Fibroblast of skin of scalp (primary cell): ENCODE data around the gene CNTN2. TPM values are rescaled to one million over a fixed set of nuclear protein-coding genes. Genes with fewer than 3 reads are reported as not detected.

Experiments used
- DNase-seq: peaks from one replicate; pipeline ENCODE4 v3.0.0-alpha.2; 2013
- polyA plus RNA-seq, 2 experiments: library from polyadenylated mRNA; unstranded; fragments of 120-200 nt; gene quantifications; one replicate each; pipeline ENCODE4 v1.2.1, GENCODE V29; 2013; ENCODE audit not compliant: insufficient read length in 2 of 2

The CNTN2 gene
- polyA plus RNA-seq (2013, experiment 1 of 2; ENCODE audit: insufficient read length), result not detected
- polyA plus RNA-seq (2013, experiment 2 of 2; ENCODE audit: insufficient read length), result 0.09 TPM

GRCh38 chr1:205042911-205043806, at the start of gene CNTN2:
TSS of gene CNTN2 (plus strand) at chr1:205043212. CDS start at chr1:205053186, 9,974 bp downstream.
- DNase-seq, result no peak

- no peak for DNase-seq
Observed at GRCh38 chr1:204994086-204994862, 48.7 kb upstream of the CNTN2 start.

GRCh38 chr1:204996981-204997380, 46.0 kb upstream of the CNTN2 start:
- DNase-seq, result no peak

GRCh38 chr1:204997591-204998355, 45.2 kb upstream of the CNTN2 start:
- no peak for DNase-seq

- DNase-seq, result no peak
Observed at GRCh38 chr1:205001162-205001561, 41.9 kb upstream of the CNTN2 start.

- no peak for DNase-seq
Observed at GRCh38 chr1:205002705-205003104, 40.3 kb upstream of the CNTN2 start.

- no peak for DNase-seq
Observed at GRCh38 chr1:205003358-205004131, 39.5 kb upstream of the CNTN2 start.

GRCh38 chr1:205004351-205004750, 38.7 kb upstream of the CNTN2 start:
- no peak for DNase-seq

- no peak for DNase-seq
Observed at GRCh38 chr1:205008896-205009295, 34.1 kb upstream of the CNTN2 start.

GRCh38 chr1:205009670-205010069, 33.3 kb upstream of the CNTN2 start:
- no peak for DNase-seq

- DNase-seq, result no peak
Observed at GRCh38 chr1:205012391-205013140, 30.4 kb upstream of the CNTN2 start.

GRCh38 chr1:205013683-205014367, 29.2 kb upstream of the CNTN2 start:
- peak; percentile 29 for DNase-seq

- DNase-seq, result no peak
Observed at GRCh38 chr1:205014783-205015182, 28.2 kb upstream of the CNTN2 start.

GRCh38 chr1:205015241-205015640, 27.8 kb upstream of the CNTN2 start:
- no peak for DNase-seq

GRCh38 chr1:205016075-205016474, 26.9 kb upstream of the CNTN2 start:
- DNase-seq, result no peak

GRCh38 chr1:205016584-205016983, 26.4 kb upstream of the CNTN2 start:
- no peak for DNase-seq

GRCh38 chr1:205017001-205017400, 26.0 kb upstream of the CNTN2 start:
- DNase-seq, result no peak

- no peak for DNase-seq
Observed at GRCh38 chr1:205017766-205018165, 25.2 kb upstream of the CNTN2 start.

- no peak for DNase-seq
Observed at GRCh38 chr1:205018381-205018780, 24.6 kb upstream of the CNTN2 start.

GRCh38 chr1:205020466-205020865, 22.5 kb upstream of the CNTN2 start:
- no peak for DNase-seq
